Fibroblast of mammary gland (primary cell): ENCODE results near the gene MOK.

ENCODE experiments used
- DNase-seq: peaks from one replicate; pipeline ENCODE4 v3.0.0-alpha.2; 2010; ENCODE audit warnings: low read depth
- H3K4me3 ChIP-seq: 2 replicates; pipeline ENCODE4 v1.5.1; 2011; ENCODE audit warnings: low read depth, mild to moderate bottlenecking, low read length, moderate library complexity; ENCODE audit not compliant: control insufficient read depth
- CTCF ChIP-seq: conservative IDR thresholded peaks from 2 replicates; pipeline ENCODE4 v1.5.1; 2011; ENCODE audit warnings: low read depth, low read length, inconsistent platforms; ENCODE audit not compliant: control insufficient read depth, insufficient read depth

MOK gene

GRCh38 chr14:102345232-102345631, 40.3 kb upstream of the MOK start:
- no peak for DNase-seq
- TF ChIP-seq CTCF: no peak
- H3K4me3 ChIP-seq: no peak overlapping the region

GRCh38 chr14:102344485-102344884, 39.5 kb upstream of the MOK start:
- H3K4me3 ChIP-seq: no peak overlapping the region
- TF ChIP-seq CTCF: no peak
- no peak for DNase-seq

GRCh38 chr14:102344084-102344483, 39.1 kb upstream of the MOK start:
- DNase-seq: no peak
- H3K4me3 ChIP-seq: no peak overlapping the region
- no peak for TF ChIP-seq CTCF

DNA sequence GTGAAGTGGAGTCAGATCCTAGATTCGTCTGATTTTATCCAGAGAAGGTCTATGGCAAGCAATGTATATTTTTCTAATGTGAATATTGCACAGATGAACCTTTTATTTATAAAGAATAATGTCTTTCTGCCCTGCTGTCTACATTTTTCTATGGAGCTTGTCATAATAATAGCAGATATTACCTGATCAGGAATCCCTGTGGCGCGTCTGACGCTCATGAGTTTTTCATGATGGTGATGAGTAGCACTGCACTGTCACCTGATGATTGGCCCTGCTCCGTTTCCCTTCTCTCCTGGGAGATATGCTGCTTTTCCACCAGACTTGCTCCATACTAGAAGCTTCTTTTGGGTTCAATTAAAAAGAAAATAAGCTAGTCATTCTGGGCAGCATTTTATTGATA, 37.3 kb upstream of the MOK start:
- no peak for TF ChIP-seq CTCF

GRCh38 chr14:102341566-102341965, 36.6 kb upstream of the MOK start:
- no peak overlapping the region for H3K4me3 ChIP-seq
- DNase-seq: no peak
- TF ChIP-seq CTCF: no peak

More for the DNA sequence above, 37.3 kb upstream of the MOK start:
- no peak for DNase-seq
- H3K4me3 ChIP-seq: no peak overlapping the region

DNA sequence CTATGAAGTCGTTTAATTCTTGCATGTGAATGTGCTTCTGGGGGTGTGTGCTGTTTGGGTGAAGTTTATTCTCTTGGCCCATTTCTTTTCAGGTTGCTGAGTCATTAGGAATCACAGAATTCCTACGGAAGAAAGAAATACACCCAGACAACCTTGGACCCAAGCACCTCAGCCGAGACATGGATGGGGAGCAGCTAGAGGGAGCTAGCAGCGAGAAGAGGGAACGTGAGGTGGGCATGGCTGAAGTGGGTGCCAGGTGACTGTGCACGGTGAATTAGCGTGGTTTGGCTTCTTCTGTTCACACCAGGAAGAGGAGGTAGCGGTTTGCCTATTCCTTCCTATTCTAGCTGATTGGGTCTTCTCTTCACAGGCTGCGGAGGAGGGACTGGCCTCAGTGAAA, 33.8 kb upstream of the MOK start:
- DNase-seq: no peak
- TF ChIP-seq CTCF: no peak
- no peak overlapping the region for H3K4me3 ChIP-seq

DNA sequence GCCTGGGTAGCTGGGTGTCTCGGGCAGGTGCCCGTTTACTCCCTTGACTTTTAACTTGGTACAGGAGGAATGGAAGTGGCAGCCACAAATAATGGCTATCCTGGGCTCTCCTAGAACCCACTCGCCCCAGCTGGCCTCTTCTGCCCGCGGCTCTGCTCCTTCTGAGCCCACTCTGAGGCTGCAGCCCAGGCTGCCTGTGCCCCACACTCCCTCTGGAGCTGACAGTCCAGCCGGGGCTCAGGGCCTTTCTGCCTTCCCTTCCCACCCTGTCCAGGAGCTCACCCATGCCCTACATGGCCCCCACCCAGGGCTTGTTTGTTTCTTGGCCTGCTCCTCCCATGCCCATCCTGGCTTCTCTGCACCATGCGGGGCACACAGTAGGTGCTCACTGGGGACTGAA, 30.2 kb upstream of the MOK start:
- TF ChIP-seq CTCF: no peak
- H3K4me3 ChIP-seq: no peak overlapping the region
- no peak for DNase-seq
